ENCODE data around the gene GOSR2. TPM values are rescaled to one million over a fixed set of nuclear protein-coding genes. Genes with fewer than 3 reads are reported as not detected.

The GOSR2 gene
- total RNA-seq, 2 experiments from 2014 or later: 32.8 to 38.1 TPM

DNA sequence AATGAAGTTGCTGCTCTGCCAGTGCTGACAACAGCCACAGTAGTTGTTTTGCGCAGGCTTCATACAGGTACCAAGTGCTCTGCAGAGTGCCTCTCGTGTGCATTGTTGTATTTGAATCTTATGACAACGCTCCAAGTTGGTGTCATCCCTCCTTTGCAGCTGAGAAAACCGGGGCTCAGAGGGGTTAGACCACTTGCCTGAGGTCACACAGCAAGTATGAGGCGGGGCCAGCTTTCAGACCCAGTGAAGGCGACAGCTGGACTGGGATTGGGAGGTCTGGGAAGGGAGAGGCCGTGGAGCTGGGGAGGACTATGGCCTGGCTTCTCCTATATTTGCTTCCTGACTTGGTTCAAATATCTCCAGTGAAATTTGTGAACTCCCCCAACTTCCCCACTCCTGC, 38.4 kb upstream of the GOSR2 start:
- Mint-ChIP-seq H3K27me3 (ENCODE audit: low read depth) (peaks cover 4% of the 10 kb centered on the region), H3K9me3 (no peaks in the 10 kb centered on the region), H3K4me3 (no peak overlapping the region), H3K27ac (no peak overlapping the region), H3K36me3 (ENCODE audit: low read depth) (no peaks in the 10 kb centered on the region), H3K4me1 (ENCODE audit: low read depth) (no peaks in the 10 kb centered on the region)
- CTCF ChIA-PET: no interaction called here
- DNase-seq: no peak
- intact Hi-C loops (cut with micrococcal nuclease): no loop called here

DNA sequence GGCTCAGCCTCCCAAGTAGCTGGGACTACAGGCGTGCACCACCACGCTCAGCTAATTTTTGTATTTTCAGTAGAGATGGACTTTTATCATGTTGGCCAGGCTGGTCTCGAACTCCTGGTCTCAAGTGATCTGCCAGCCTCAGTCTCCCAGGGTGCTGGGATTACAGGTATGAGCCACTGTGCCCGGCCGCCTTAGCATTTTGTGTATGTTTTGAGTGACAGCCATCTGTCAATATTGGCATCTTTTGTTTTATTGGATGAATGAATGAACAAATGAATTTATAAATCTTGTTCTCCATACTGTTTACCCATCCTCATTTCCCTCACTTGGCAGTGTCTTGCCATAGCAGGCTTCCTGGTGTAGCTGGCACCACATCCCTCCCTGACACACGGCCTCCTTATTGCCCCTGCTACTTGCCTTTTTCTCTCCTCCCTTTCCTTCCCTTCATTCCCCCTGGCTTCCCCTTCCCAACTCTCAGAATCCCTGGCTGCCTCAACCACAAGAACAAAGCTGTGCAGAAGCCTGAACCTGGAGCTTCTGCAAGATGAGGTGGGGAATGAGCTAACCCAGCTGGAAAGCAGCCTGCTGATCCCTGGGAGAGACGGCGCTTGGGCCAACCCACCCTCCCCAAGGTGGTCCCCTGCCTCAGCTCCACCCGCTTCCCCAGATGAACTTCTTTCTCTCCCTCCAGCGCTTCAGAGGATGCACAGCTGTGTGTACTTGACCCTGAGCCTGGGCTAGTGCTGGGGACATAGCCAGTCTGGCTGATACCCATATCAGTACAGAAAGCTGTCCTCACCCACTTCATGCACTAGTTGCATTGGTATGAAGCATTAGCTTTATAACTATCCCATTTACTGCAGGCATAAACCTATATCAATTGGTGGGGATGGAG, 37.3 kb upstream of the GOSR2 start:
- Mint-ChIP-seq H3K27ac (no peak overlapping the region), H3K4me3 (no peak overlapping the region), H3K27me3 (ENCODE audit: low read depth) (peaks cover 4% of the 10 kb centered on the region), H3K4me1 (ENCODE audit: low read depth) (no peaks in the 10 kb centered on the region), H3K36me3 (ENCODE audit: low read depth) (no peaks in the 10 kb centered on the region), H3K9me3 (no peaks in the 10 kb centered on the region)
- DNase-seq: no peak
- intact Hi-C loops (cut with micrococcal nuclease): no loop called here
- CTCF ChIA-PET: interaction anchor here (0.6 kb wide), 1 partner anchor 47 kb away, joined by 4 read pairs; no protein-coding TSS in a partner anchor

DNA sequence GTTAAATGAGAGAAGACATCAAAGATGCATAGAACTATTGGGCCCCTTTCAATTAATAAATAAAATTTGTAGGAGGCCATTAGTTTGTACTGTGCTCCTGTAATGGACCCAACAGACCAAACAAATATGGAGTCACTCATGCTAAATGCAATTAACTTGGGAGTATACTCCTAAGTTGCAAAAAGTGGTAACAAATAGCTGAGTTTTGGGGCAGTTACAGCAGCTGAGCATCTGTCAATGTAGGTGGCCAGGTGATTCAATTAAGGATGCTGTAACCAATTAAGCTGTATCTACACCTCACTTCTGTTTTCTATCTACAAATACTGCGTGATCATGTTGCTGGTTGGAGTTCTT, 36.7 kb upstream of the GOSR2 start:
- no peaks in the 10 kb centered on the region for H3K9me3 Mint-ChIP-seq
- peaks cover 4% of the 10 kb centered on the region for H3K27me3 Mint-ChIP-seq (ENCODE audit: low read depth)
- H3K4me3 Mint-ChIP-seq: no peak overlapping the region
- intact Hi-C loops (cut with micrococcal nuclease): no loop called here
- CTCF ChIA-PET: no interaction called here
- H3K36me3 Mint-ChIP-seq (ENCODE audit: low read depth): no peaks in the 10 kb centered on the region
- no peak for DNase-seq
- no peaks in the 10 kb centered on the region for H3K4me1 Mint-ChIP-seq (ENCODE audit: low read depth)
- H3K27ac Mint-ChIP-seq: no peak overlapping the region

DNA sequence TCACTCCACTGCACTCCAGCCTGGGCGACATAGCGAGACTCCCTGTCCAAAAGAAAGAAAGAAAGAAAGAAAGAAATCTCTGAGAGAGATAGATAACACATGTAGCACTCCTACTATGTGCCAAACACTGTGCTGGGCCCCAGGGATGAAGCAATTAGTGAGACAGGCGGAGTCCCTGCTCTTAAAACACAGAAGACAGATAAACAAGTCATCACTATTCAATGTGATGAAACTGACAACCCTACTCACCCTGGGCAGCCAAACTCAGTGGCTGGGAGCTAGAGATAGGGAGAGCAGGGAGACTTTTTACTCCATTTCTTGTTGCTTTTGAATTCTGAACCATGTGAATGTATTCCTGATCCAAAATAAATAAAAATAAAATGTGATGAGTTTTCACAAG, 35.2 kb upstream of the GOSR2 start:
- H3K36me3 Mint-ChIP-seq (ENCODE audit: low read depth): no peaks in the 10 kb centered on the region
- intact Hi-C loops (cut with micrococcal nuclease): no loop called here
- DNase-seq: no peak
- no peaks in the 10 kb centered on the region for H3K9me3 Mint-ChIP-seq
- no peak overlapping the region for H3K4me3 Mint-ChIP-seq
- H3K27ac Mint-ChIP-seq: no peak overlapping the region
- no peaks in the 10 kb centered on the region for H3K4me1 Mint-ChIP-seq (ENCODE audit: low read depth)
- peaks cover 10% of the 10 kb centered on the region for H3K27me3 Mint-ChIP-seq (ENCODE audit: low read depth)
- CTCF ChIA-PET: no interaction called here

DNA sequence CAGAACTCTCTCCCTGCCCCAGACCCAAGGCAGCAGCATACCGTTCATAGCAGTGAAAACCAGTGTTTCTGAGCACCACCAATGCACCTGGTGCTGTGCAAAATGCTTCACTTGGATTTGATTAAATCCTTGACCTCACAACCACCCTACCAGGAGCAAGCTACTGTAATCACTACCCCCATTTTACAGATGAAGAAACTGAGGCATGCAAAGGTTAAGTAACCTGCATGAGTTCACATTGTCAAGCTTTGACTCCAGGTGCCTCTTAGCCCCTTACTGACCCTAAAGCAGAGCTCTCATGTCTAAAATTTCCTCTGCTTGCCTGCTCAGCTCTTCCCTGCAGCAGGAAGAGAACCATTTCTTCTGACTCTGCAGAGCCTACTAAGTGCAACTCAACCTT, 34.2 kb upstream of the GOSR2 start:
- H3K36me3 Mint-ChIP-seq (ENCODE audit: low read depth): no peaks in the 10 kb centered on the region
- intact Hi-C loops (cut with micrococcal nuclease): no loop called here
- CTCF ChIA-PET: no interaction called here

DNA sequence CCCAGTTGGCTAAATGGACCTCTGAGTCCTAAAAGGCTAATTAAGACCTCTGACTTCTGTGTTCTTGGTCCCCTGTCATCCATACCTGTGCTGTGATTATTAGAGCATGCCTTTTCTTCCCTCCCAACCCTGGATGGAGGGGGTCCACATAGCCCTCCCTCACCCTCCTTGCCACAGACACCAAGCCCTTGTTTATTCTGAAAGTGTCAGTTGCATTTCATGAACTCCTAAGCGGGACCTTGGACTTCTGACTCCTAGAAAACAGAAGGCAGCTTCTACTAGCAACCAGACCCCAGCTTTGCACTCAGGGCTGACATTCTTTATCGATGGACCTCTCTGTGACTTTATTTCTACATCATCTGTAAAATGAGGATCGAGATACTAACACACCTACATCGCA, 33.4 kb upstream of the GOSR2 start:
- DNase-seq: no peak
- no peak overlapping the region for H3K27ac Mint-ChIP-seq
- no peaks in the 10 kb centered on the region for H3K9me3 Mint-ChIP-seq
- peaks cover 10% of the 10 kb centered on the region for H3K27me3 Mint-ChIP-seq (ENCODE audit: low read depth)
- intact Hi-C loops (cut with micrococcal nuclease): no loop called here
- H3K4me1 Mint-ChIP-seq (ENCODE audit: low read depth): no peaks in the 10 kb centered on the region
- H3K36me3 Mint-ChIP-seq (ENCODE audit: low read depth): no peaks in the 10 kb centered on the region
- no peak overlapping the region for H3K4me3 Mint-ChIP-seq
- CTCF ChIA-PET: no interaction called here

More for the DNA sequence above, 34.2 kb upstream of the GOSR2 start:
- H3K4me3 Mint-ChIP-seq: no peak overlapping the region
- H3K9me3 Mint-ChIP-seq: no peaks in the 10 kb centered on the region
- DNase-seq: no peak
- no peak overlapping the region for H3K27ac Mint-ChIP-seq
- no peaks in the 10 kb centered on the region for H3K4me1 Mint-ChIP-seq (ENCODE audit: low read depth)
- H3K27me3 Mint-ChIP-seq (ENCODE audit: low read depth): peaks cover 10% of the 10 kb centered on the region

DNA sequence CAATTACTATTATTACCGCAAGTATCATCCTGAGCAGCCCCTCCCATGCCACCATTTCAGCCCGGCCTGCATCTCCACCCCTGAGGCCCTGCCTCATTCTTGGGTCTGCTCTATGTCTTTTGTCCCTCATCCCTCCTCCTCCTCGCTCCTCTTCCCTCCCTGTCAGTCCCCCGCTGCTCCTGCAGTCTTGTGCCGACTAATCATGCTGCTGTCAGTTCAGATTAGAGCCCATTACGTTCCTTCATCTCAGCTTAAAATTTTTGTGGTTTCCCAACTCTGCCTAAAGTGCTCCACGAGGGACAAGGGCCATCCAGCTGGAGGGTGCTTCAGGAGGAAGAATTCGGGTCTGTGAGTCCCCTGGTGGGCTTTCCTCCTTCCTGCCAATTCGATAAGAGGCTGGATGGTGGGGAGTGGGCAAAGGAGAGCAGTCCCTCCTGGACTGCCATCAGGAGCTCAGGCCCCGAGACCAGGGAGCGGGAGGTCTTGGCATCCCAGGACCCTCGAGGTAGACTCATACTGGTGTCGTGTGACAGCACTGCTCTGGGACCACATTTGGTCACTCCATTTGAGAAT, 32.9 kb upstream of the GOSR2 start:
- H3K27me3 Mint-ChIP-seq (ENCODE audit: low read depth): peaks cover 10% of the 10 kb centered on the region
- no peak overlapping the region for H3K4me3 Mint-ChIP-seq
- no peaks in the 10 kb centered on the region for H3K4me1 Mint-ChIP-seq (ENCODE audit: low read depth)
- CTCF ChIA-PET: no interaction called here
- no peak for DNase-seq
- H3K36me3 Mint-ChIP-seq (ENCODE audit: low read depth): no peaks in the 10 kb centered on the region
- no peaks in the 10 kb centered on the region for H3K9me3 Mint-ChIP-seq
- intact Hi-C loops (cut with micrococcal nuclease): no loop called here
- H3K27ac Mint-ChIP-seq: no peak overlapping the region

DNA sequence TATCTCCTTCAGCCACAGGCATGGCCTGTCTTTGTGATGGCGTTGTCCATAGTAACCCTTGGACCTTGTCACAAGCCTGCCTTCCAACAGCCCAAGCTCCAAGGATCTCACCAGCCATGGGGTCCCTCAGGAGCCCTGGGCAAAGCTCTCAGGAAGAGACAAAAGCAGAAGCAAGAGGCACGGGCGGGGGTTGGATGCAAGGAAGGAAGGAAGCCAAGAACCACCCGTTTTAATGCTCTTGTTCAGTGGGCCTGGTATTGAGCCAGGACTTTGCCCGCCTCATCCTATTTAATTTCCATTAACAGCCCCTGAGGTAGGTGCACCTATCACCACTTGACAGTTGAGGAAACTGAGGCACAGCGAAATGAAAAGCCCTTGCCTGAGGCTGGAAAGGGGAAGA, 32.3 kb upstream of the GOSR2 start:
- peaks cover 10% of the 10 kb centered on the region for H3K27me3 Mint-ChIP-seq (ENCODE audit: low read depth)
- no peaks in the 10 kb centered on the region for H3K4me1 Mint-ChIP-seq (ENCODE audit: low read depth)
- no peaks in the 10 kb centered on the region for H3K36me3 Mint-ChIP-seq (ENCODE audit: low read depth)
- H3K4me3 Mint-ChIP-seq: no peak overlapping the region
- intact Hi-C loops (cut with micrococcal nuclease): no loop called here
- no peak overlapping the region for H3K27ac Mint-ChIP-seq
- CTCF ChIA-PET: no interaction called here
- DNase-seq: no peak
- H3K9me3 Mint-ChIP-seq: no peaks in the 10 kb centered on the region

DNA sequence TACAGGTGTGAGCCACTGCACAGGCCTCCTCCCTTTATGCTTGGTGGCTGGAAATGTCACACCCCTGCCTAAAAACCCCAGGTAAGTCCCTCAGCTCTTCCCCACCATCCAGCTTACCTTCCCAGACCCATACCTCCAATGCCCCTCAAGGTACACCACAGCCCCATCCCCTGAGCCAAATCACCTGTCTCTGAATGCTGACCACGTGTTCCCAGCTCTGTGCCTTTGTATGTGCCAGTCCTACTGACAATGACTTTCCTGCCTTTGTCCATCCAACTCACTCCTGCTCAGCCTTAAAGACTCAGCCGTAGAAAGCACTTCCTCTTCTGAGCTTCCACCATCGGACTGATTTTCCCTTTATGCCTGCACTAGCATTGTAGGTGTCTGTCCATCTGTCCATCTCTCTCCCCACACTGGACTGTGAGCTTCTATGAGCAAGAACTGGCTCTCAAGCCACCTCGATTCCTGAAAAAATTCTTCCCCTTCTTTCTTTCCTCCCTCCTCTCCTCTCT, 30.7 kb upstream of the GOSR2 start:
- Mint-ChIP-seq H3K27me3 (ENCODE audit: low read depth) (peaks cover 8% of the 10 kb centered on the region), H3K36me3 (ENCODE audit: low read depth) (no peaks in the 10 kb centered on the region), H3K9me3 (no peaks in the 10 kb centered on the region), H3K4me1 (ENCODE audit: low read depth) (no peaks in the 10 kb centered on the region), H3K27ac (no peak overlapping the region), H3K4me3 (no peak overlapping the region)
- DNase-seq: no peak
- CTCF ChIA-PET: no interaction called here
- intact Hi-C loops (cut with micrococcal nuclease): no loop called here

DNA sequence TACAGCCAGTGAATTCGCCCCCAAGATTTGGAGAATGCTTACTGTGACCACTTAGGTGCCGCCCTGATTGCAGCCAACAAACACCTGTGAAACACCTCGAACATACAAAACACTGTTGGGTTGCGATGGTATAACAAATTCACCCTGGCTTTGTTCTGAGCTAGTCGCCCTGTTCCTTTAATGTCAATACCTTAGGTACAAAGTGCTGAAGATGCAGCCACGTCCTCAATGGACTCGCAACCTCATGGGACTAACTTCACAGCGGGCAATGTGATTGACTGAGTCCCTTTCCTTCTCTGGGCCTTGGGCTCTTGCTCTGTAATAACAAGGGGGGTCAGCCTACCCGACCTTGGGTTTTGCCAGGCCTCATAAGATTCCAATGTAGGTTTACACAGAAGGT, 28.9 kb upstream of the GOSR2 start:
- H3K27ac Mint-ChIP-seq: no peak overlapping the region
- CTCF ChIA-PET: no interaction called here
- H3K4me1 Mint-ChIP-seq (ENCODE audit: low read depth): no peaks in the 10 kb centered on the region
- no peak overlapping the region for H3K4me3 Mint-ChIP-seq
- H3K9me3 Mint-ChIP-seq: peaks cover 2% of the 10 kb centered on the region
- DNase-seq: no peak
- intact Hi-C loops (cut with micrococcal nuclease): no loop called here
- H3K36me3 Mint-ChIP-seq (ENCODE audit: low read depth): no peaks in the 10 kb centered on the region
- peaks cover 8% of the 10 kb centered on the region for H3K27me3 Mint-ChIP-seq (ENCODE audit: low read depth)

DNA sequence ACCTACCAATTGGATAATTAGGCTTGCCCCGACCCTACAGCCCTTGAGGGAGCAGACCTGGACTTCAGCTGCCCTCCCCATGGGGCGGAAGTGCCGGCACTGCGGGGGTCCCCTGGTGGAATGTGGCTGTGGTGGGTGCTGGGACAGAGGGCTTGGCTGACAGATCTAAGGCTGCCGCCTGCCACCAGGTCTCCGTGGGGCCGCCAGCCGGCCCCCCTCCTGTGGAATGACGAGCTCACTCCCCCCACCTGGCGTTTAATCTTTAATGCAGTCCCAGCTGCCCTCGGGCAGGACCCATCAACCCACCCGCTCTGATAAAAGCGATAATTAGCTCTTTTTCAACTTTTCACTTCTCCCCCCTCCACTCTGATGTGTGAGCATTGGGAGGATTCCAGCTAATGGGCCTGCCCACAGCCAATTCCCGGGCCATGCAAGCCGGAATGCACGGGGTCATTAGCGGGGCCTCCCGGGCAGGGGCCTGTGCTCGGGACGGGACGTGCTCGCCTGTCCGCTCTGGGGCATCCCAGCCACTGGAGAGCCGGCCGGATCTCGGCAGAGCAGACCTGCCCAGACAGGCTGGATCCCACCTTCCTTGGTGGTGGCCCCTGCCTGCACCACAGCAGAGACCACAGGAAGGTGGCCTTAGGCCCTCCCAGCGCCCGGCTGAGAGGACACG, 28.3 kb upstream of the GOSR2 start:
- Mint-ChIP-seq H3K4me3 (no peak overlapping the region), H3K27ac (no peak overlapping the region), H3K9me3 (peaks cover 2% of the 10 kb centered on the region), H3K36me3 (ENCODE audit: low read depth) (no peaks in the 10 kb centered on the region), H3K4me1 (ENCODE audit: low read depth) (no peaks in the 10 kb centered on the region), H3K27me3 (ENCODE audit: low read depth) (peaks cover 8% of the 10 kb centered on the region)
- intact Hi-C loops (cut with micrococcal nuclease): no loop called here
- CTCF ChIA-PET: no interaction called here
- DNase-seq: no peak

DNA sequence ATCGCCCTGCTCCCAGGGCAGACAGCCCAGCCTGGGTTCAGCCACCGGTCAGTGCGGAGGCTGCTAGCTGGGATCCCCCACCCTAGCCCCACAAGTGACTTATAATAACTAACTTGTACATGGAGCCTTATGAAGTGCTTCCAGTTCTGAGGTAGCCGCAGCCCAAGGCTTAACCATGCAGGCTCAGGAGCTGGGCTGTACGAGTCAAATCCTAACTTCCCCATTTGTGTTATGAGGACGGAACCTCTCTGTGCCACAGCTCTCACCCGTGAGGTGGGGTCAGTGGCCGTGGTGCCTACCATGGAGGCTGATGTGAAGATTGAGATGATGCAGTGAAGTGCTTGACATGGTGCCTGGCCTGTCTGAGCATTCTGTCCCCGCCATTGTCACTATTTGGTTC, 27.8 kb upstream of the GOSR2 start:
- no peaks in the 10 kb centered on the region for H3K4me1 Mint-ChIP-seq (ENCODE audit: low read depth)
- H3K4me3 Mint-ChIP-seq: no peak overlapping the region
- no peak overlapping the region for H3K27ac Mint-ChIP-seq
- DNase-seq: no peak
- peaks cover 2% of the 10 kb centered on the region for H3K9me3 Mint-ChIP-seq
- H3K36me3 Mint-ChIP-seq (ENCODE audit: low read depth): no peaks in the 10 kb centered on the region
- CTCF ChIA-PET: no interaction called here
- H3K27me3 Mint-ChIP-seq (ENCODE audit: low read depth): peaks cover 8% of the 10 kb centered on the region
- intact Hi-C loops (cut with micrococcal nuclease): no loop called here

DNA sequence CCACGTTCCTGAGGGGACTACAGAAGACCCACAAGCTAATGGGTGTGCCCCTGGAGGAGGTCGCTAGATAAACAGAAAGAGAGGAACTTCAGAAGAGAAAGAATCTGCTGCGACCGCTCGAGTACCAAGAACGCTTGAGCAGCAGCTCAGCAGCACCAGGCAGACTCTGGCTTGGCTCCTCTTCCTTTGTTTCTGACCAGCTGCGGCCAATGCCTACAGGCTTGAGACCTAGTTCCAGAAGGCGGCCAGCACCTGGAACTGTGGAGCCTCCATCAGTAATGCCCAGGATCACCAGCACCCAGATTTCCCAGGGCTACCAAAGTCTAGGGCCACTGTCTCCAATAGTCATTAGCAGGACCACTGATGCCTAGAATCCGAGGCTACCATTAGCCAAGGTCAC, 26.0 kb upstream of the GOSR2 start:
- Mint-ChIP-seq H3K27me3 (ENCODE audit: low read depth) (peaks cover 8% of the 10 kb centered on the region), H3K4me3 (no peak overlapping the region), H3K36me3 (ENCODE audit: low read depth) (no peaks in the 10 kb centered on the region), H3K27ac (no peak overlapping the region), H3K4me1 (ENCODE audit: low read depth) (no peaks in the 10 kb centered on the region), H3K9me3 (peaks cover 2% of the 10 kb centered on the region)
- CTCF ChIA-PET: no interaction called here
- DNase-seq: no peak
- intact Hi-C loops (cut with micrococcal nuclease): no loop called here

Data from activated naive CD4-positive, alpha-beta T cell treated with anti-CD3 and anti-CD28 coated beads for 36 hours (primary cell).